ENCODE results near the gene BAAT. TPM values are rescaled to one million over a fixed set of nuclear protein-coding genes. Genes with fewer than 3 reads are reported as not detected.

Gene BAAT
- polyA plus RNA-seq, 1 experiment, result not detected

- Histone ChIP-seq H3K36me3 (ENCODE audit: control insufficient read depth, insufficient read depth, low read length) (no peaks in the 10 kb centered on the region), H3K4me3 (ENCODE audit: low read depth, low read length) (no peak overlapping the region), H3K27me3 (ENCODE audit: control insufficient read depth, insufficient read depth, low read length) (no peaks in the 10 kb centered on the region)
- ChIA-PET POLR2A (no interaction called here), CTCF (no interaction called here)
- TF ChIP-seq CTCF (IDR thresholded peaks at IDR 0.05; ENCODE audit: insufficient read depth, low read depth, low read length), result no peak
- DNase-seq (ENCODE audit: low read depth), result no peak
These were observed 42.8 kb downstream of the BAAT start for GRCh38 chr9:101341958-101342357.

- ChIA-PET CTCF (interaction anchor here (1.3 kb wide), 1 partner anchor 25 kb away, joined by 3 read pairs; no protein-coding TSS in a partner anchor), POLR2A (no interaction called here)
- DNase-seq (ENCODE audit: low read depth), result no peak
- H3K27me3 ChIP-seq (ENCODE audit: control insufficient read depth, insufficient read depth, low read length), result no peaks in the 10 kb centered on the region
- no peak for TF ChIP-seq CTCF (IDR thresholded peaks at IDR 0.05; ENCODE audit: insufficient read depth, low read depth, low read length)
- H3K4me3 ChIP-seq (ENCODE audit: low read depth, low read length), result no peak overlapping the region
- H3K36me3 ChIP-seq (ENCODE audit: control insufficient read depth, insufficient read depth, low read length), result no peaks in the 10 kb centered on the region
These were observed 47.6 kb downstream of the BAAT start for GRCh38 chr9:101337237-101337636.

- no peak for DNase-seq (ENCODE audit: low read depth)
- Histone ChIP-seq H3K27me3 (ENCODE audit: control insufficient read depth, insufficient read depth, low read length) (no peaks in the 10 kb centered on the region), H3K4me3 (ENCODE audit: low read depth, low read length) (no peak overlapping the region), H3K36me3 (ENCODE audit: control insufficient read depth, insufficient read depth, low read length) (no peaks in the 10 kb centered on the region)
- ChIA-PET POLR2A (no interaction called here), CTCF (interaction anchor here (1.3 kb wide), 1 partner anchor 24 kb away, joined by 3 read pairs; no protein-coding TSS in a partner anchor)
- no peak for TF ChIP-seq CTCF (IDR thresholded peaks at IDR 0.05; ENCODE audit: insufficient read depth, low read depth, low read length)
These were observed 48.7 kb downstream of the BAAT start for GRCh38 chr9:101336091-101336490.

GRCh38 chr9:101333926-101334702, 50.7 kb downstream of the BAAT start:
- Histone ChIP-seq H3K36me3 (ENCODE audit: control insufficient read depth, insufficient read depth, low read length) (no peaks in the 10 kb centered on the region), H3K27me3 (ENCODE audit: control insufficient read depth, insufficient read depth, low read length) (no peaks in the 10 kb centered on the region), H3K4me3 (ENCODE audit: low read depth, low read length) (no peak overlapping the region)
- DNase-seq (ENCODE audit: low read depth), result no peak
- no peak for TF ChIP-seq CTCF (IDR thresholded peaks at IDR 0.05; ENCODE audit: insufficient read depth, low read depth, low read length)
- ChIA-PET CTCF (interaction anchor here (0.8 to 1.1 kb wide), 2 partner anchors 23 to 732 kb away, joined by 3 to 4 read pairs; no protein-coding TSS in a partner anchor), POLR2A (no interaction called here)

GRCh38 chr9:101333490-101333889, 51.3 kb downstream of the BAAT start:
- DNase-seq (ENCODE audit: low read depth), result no peak
- TF ChIP-seq CTCF (IDR thresholded peaks at IDR 0.05; ENCODE audit: insufficient read depth, low read depth, low read length), result no peak
- ChIA-PET POLR2A (no interaction called here), CTCF (no interaction called here)
- H3K36me3 ChIP-seq (ENCODE audit: control insufficient read depth, insufficient read depth, low read length), result no peaks in the 10 kb centered on the region
- no peaks in the 10 kb centered on the region for H3K27me3 ChIP-seq (ENCODE audit: control insufficient read depth, insufficient read depth, low read length)
- H3K4me3 ChIP-seq (ENCODE audit: low read depth, low read length), result no peak overlapping the region
